PFSK-1 (cell line): Measurements from ENCODE around the gene RRAD.

Experiments
- FOXP2 ChIP-seq: optimal IDR thresholded peaks from 2 replicates; pipeline ENCODE3; 2011; ENCODE audit warnings: borderline replicate concordance, control low read depth, inconsistent platforms; ENCODE audit not compliant: insufficient read depth; ENCODE audit errors: extremely low read length, extremely low read depth
- POLR2AphosphoS5 ChIP-seq: IDR thresholded peaks from 2 replicates; pipeline ENCODE4 v1.6.1; 2012; ENCODE audit warnings: low read depth, mild to moderate bottlenecking, control low read depth, low read length, moderate library complexity
- REST ChIP-seq, 2 experiments: IDR thresholded peaks; 2 replicates each; pipeline versions ENCODE4 v1.6.1 to v1.8.0; 2011 to 2012; ENCODE audit warnings: low read depth in 2 of 2, low read length in 2 of 2, control low read depth in 1 of 2, inconsistent platforms in 1 of 2, mild to moderate bottlenecking in 1 of 2, moderate library complexity in 1 of 2; ENCODE audit not compliant: insufficient read depth in 1 of 2
- SIN3A ChIP-seq: IDR thresholded peaks from 2 replicates; pipeline ENCODE4 v1.6.1; 2012; ENCODE audit warnings: mild to moderate bottlenecking, low read length, moderate library complexity, borderline replicate concordance; ENCODE audit not compliant: insufficient read depth
- TAF1 ChIP-seq: IDR thresholded peaks from 2 replicates; pipeline ENCODE4 v1.6.1; 2012; ENCODE audit warnings: low read length, control low read depth, borderline replicate concordance; ENCODE audit not compliant: insufficient read depth

RRAD gene

GRCh38 chr16:66878067-66878466, 47.3 kb downstream of the RRAD start:
- TF ChIP-seq REST (IDR thresholded peaks at IDR 0.05; ENCODE audit: insufficient read depth in 1 of 2, low read depth in 2 of 2, low read length in 2 of 2), result no peak
- TF ChIP-seq FOXP2, result no peak
- TF ChIP-seq SIN3A, result no peak
- TF ChIP-seq TAF1, result no peak
- no peak for TF ChIP-seq POLR2AphosphoS5

- TF ChIP-seq FOXP2 (no peak), TAF1 (no peak), SIN3A (no peak), REST (IDR thresholded peaks at IDR 0.05; ENCODE audit: insufficient read depth in 1 of 2, low read depth in 2 of 2, low read length in 2 of 2) (no peak), POLR2AphosphoS5 (no peak)
Observed at GRCh38 chr16:66874079-66874775, 51.1 kb downstream of the RRAD start.

GRCh38 chr16:66873685-66874055, 51.7 kb downstream of the RRAD start:
- TF ChIP-seq REST (IDR thresholded peaks at IDR 0.05; ENCODE audit: insufficient read depth in 1 of 2, low read depth in 2 of 2, low read length in 2 of 2) (no peak), POLR2AphosphoS5 (no peak), SIN3A (no peak), FOXP2 (no peak), TAF1 (no peak)

- no peak for TF ChIP-seq REST (IDR thresholded peaks at IDR 0.05; ENCODE audit: insufficient read depth in 1 of 2, low read depth in 2 of 2, low read length in 2 of 2)
- 0 out of 2 replicates have a peak, but pooled peaks have one; percentile 51 for TF ChIP-seq POLR2AphosphoS5
- TF ChIP-seq SIN3A, result peak; percentile 68; the same call in 1 of the 2 replicates
- TF ChIP-seq TAF1, result peak; percentile 59; the same call in 1 of the 2 replicates
Observed at GRCh38 chr16:66872943-66873684, 52.2 kb downstream of the RRAD start.
